Fibroblast of villous mesenchyme (primary cell): ENCODE results near the gene RETREG1. TPM values are rescaled to one million over a fixed set of nuclear protein-coding genes. Genes with fewer than 3 reads are reported as not detected.

Experiments
- DNase-seq: peaks from one replicate; pipeline ENCODE4 v3.0.0-alpha.2; 2010; ENCODE audit warnings: low read depth
- H3K4me3 ChIP-seq: 2 replicates; pipeline ENCODE4 v1.5.1; 2011; ENCODE audit warnings: low read depth, mild to moderate bottlenecking, low read length
- total RNA-seq: library from RNA; depleted of rRNA; stranded (reverse); fragments of >200 nt; gene quantifications from 2 replicates; pipeline ENCODE4 v1.2.3, GENCODE V29; 2012
- TF ChIP-seq, protein P1 (sequence below): IDR thresholded peaks from 2 replicates; pipeline ENCODE4 v1.5.1; 2012; ENCODE audit warnings: low read depth, mild to moderate bottlenecking, low read length; ENCODE audit not compliant: insufficient read depth

RETREG1 gene
- total RNA-seq, result 0.64 and 1.7 TPM in 2 replicates

DNA sequence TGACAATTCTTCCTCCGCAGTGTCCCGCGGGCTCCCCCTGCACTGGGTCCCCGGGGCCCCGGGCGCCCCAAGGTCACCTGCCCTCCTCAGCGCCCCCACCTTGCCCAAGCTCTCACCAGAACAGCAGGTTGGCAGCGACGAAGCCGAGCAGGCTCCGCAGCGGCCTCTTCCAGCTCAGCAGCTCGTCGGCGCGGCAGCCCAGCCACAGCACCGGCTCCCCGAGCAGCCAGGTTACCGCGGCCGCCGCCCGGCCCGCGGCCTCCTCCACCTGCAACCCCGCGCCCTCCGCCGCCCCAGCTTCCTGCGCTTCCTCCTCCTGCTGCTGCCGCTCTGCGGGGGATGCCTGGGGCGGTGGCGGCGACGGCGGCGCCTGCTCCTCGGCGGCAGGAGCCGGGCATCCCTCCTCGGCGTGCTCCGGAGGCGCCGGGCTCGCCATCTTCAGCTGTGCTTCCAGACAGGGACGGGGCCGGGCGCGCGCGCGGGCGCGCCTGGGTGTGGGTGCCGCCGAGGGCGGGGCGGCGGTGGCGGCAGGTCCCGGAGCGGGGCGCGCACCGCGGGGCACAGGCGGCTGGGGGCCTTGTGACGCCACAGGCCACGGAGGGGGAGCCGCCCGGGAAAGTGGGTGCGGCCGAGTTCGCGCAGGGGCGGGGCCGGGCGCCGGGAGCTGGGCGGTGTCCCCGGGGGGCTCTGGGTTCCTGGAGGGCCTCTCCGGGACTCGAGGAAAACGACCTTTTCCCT is at the start of gene RETREG1:
TSS of gene RETREG1 (minus strand) at position 462 of the 738 bp plus-strand sequence. CDS start at position 436, 26 bp downstream.
- DNase-seq, result peak; percentile 12
- TF ChIP-seq, protein P1, sequence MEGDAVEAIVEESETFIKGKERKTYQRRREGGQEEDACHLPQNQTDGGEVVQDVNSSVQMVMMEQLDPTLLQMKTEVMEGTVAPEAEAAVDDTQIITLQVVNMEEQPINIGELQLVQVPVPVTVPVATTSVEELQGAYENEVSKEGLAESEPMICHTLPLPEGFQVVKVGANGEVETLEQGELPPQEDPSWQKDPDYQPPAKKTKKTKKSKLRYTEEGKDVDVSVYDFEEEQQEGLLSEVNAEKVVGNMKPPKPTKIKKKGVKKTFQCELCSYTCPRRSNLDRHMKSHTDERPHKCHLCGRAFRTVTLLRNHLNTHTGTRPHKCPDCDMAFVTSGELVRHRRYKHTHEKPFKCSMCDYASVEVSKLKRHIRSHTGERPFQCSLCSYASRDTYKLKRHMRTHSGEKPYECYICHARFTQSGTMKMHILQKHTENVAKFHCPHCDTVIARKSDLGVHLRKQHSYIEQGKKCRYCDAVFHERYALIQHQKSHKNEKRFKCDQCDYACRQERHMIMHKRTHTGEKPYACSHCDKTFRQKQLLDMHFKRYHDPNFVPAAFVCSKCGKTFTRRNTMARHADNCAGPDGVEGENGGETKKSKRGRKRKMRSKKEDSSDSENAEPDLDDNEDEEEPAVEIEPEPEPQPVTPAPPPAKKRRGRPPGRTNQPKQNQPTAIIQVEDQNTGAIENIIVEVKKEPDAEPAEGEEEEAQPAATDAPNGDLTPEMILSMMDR, result no peak
- peak within 1 kb of the TSS; percentile 52 for H3K4me3 ChIP-seq

- no peak overlapping the region for H3K4me3 ChIP-seq
- TF ChIP-seq, protein P1, result no peak
- DNase-seq, result no peak
Observed at GRCh38 chr5:16666130-16666882, 49.5 kb upstream of the RETREG1 start.

DNA sequence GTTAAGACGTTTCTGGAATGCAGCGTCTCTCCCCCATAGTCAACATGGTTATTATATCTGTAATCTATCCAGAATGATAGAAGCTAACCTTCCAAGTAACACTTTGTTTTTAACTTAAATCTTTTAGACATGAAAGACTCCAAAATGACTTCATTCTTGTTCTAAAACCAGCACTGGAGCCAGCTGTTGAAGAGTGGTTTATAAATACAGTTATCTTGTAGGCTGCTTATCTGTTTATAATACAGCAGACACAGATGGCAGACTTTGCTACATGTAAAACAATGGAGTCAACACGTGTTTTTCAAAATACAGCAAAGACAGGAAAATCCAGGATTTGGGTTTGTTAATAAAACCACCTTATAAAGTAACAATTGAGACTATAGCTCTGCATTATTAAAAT is 48.8 kb upstream of the RETREG1 start:
- TF ChIP-seq, protein P1, result no peak
- peak; percentile 79 for DNase-seq
- no peak overlapping the region for H3K4me3 ChIP-seq

DNA sequence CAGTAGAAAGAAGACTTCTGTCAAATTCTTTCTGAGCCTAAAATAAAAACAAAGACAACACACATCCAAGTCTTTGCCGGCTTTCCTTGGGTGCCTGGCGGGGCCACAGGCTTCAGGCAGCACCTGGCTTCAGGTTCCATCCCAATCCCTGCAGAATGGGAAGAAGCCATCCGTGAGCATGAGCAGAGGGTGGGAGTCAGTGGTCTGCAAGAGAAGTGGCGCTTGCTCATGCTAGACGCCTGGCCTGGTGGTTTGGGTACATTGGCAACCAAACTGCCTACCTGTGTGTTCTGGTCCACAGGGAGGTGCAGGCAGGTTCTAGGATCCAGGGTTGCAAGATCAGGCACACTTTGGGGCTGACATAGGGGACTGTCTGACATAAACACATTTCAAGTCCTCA is 47.6 kb upstream of the RETREG1 start:
- DNase-seq, result no peak
- no peak overlapping the region for H3K4me3 ChIP-seq
- TF ChIP-seq, protein P1, result no peak

- H3K4me3 ChIP-seq, result no peak overlapping the region
- peak; percentile 29 for DNase-seq
- TF ChIP-seq, protein P1, result no peak
Observed at GRCh38 chr5:16663840-16664239, 47.0 kb upstream of the RETREG1 start.

DNA sequence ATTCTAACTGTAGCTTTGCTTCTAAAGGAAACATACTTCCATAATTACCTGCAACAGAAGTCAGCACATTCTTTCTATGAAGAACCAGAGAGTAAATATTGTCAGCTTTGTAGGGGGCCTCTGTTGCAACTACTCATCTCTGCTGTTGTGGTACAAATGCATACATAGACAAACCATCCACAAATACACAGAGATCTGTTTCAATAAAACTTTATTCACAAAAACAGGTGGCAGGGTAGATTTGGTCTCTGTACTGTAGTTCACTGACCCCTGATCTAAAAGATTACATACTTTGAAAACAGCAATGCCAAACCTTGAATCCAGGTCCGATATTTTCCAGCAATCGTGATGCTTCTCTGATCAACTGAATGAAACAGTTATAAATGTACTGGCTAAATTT is 44.9 kb upstream of the RETREG1 start:
- TF ChIP-seq, protein P1, result no peak
- DNase-seq, result no peak
- no peak overlapping the region for H3K4me3 ChIP-seq
